ENCODE measurements around the gene ESF1. TPM values are rescaled to one million over a fixed set of nuclear protein-coding genes. Genes with fewer than 3 reads are reported as not detected.

The ESF1 gene
- total and polyA plus RNA-seq, 10 of the 15 experiments (the other 5 are each of a cell fraction or from before 2014, with no cell fraction given) = 9.2 to 36.2 (median 18.4) TPM

DNA sequence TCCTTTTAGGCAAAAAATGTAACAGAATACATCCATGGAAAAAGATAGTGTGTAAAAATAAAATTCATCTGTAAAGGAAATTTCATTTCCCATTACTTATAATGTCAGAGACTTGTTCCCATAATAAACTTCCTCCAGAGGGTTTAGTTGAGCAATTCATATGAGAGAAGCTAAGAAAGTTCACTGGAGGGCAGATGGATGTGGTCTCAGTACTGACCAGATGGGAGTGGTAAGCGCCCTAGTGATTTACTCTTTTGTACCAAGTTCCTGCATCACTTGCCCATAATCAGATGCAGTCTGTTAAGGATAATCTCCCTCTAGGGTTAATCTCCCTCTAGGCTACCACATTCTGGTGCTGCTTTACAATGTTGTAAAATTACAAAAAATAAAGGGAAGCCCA, 61.7 kb downstream of the ESF1 start:
- in situ Hi-C loops (cut with MboI) = no loop called here
- TF ChIP-seq RAD51 (IDR thresholded peaks at IDR 0.05) (no peak), TBL1XR1 (IDR thresholded peaks at IDR 0.05; ENCODE audit: low read depth, low read length) (no peak), MYC (IDR thresholded peaks at IDR 0.05; ENCODE audit: insufficient read depth, insufficient read length, insufficient replicate concordance, low read length, severe bottlenecking) (no peak), NRF1 (conservative IDR thresholded peaks at IDR 0.05; ENCODE audit: low read depth, low read length) (no peak), HDAC6 (IDR thresholded peaks at IDR 0.05; ENCODE audit: unreplicated experiment) (no peak), DPF2 (IDR thresholded peaks at IDR 0.05) (no peak), BCL11A (IDR thresholded peaks at IDR 0.05; ENCODE audit: low read depth, low read length) (no peak), RELA (IDR thresholded peaks at IDR 0.05; ENCODE audit: borderline replicate concordance, partially characterized antibody) (no peak), MEF2B (IDR thresholded peaks at IDR 0.05; ENCODE audit: partially characterized antibody, poor library complexity, severe bottlenecking) (no peak)
- TF ChIP-seq, protein P1, sequence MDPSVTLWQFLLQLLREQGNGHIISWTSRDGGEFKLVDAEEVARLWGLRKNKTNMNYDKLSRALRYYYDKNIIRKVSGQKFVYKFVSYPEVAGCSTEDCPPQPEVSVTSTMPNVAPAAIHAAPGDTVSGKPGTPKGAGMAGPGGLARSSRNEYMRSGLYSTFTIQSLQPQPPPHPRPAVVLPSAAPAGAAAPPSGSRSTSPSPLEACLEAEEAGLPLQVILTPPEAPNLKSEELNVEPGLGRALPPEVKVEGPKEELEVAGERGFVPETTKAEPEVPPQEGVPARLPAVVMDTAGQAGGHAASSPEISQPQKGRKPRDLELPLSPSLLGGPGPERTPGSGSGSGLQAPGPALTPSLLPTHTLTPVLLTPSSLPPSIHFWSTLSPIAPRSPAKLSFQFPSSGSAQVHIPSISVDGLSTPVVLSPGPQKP (IDR thresholded peaks at IDR 0.05; ENCODE audit: low read depth, low read length) = no peak
- Histone ChIP-seq H4K20me1 (ENCODE audit: control insufficient read depth, insufficient read depth) (no peaks in the 10 kb centered on the region), H3K4me2 (ENCODE audit: control insufficient read depth, insufficient read depth) (no peak overlapping the region), H2AFZ (ENCODE audit: control insufficient read depth, low read depth, low read length) (no peak overlapping the region), H3K4me3 (no peak overlapping the region), H3K27ac (ENCODE audit: control insufficient read depth, insufficient read depth) (no peak overlapping the region), H3K9ac (ENCODE audit: control insufficient read depth, insufficient read depth, low read length) (no peak overlapping the region), H3K9me3 (replicated peaks; ENCODE audit: control insufficient read depth, insufficient read depth, low read length) (no peaks in the 10 kb centered on the region), H3K36me3 (ENCODE audit: control insufficient read depth in 2 of 2, insufficient read depth in 2 of 2, low read length in 1 of 2) (peaks cover 4 to 21% of the 10 kb centered on the region in 2 experiments; a peak in 3 of 4 replicates), H3K4me1 (ENCODE audit: control insufficient read depth, insufficient read depth, low read length) (peaks cover 5% of the 10 kb centered on the region; the same call in 1 of the 2 replicates), H3K27me3 (replicated peaks in 1 of 2; ENCODE audit: control insufficient read depth in 2 of 2, insufficient read depth in 2 of 2, low read length in 1 of 2) (no peaks in the 10 kb centered on the region), H3K79me2 (ENCODE audit: control insufficient read depth, insufficient read depth, low read length) (no peaks in the 10 kb centered on the region)
- no peak for FAIRE-seq
- no peak for DNase-seq (ENCODE audit: low read depth, low spot score)
- WGBS (ENCODE audit: insufficient coverage, insufficient replicate concordance, low lambda C conversion rate, missing lambda C conversion rate) = 100% methylated on average over 1 of the region's 1 CpG
- ChIA-PET RAD21 (ENCODE audit: unreplicated experiment) (no interaction called here), SMC1A (ENCODE audit: uncharacterized antibody, unreplicated experiment) (no interaction called here), CTCF (interaction anchor here (1.7 to 1.9 kb wide), 2 partner anchors 18 to 49 kb away, joined by 3 to 5 read pairs; no protein-coding TSS in a partner anchor), POLR2A (interaction anchor here (0.6 kb wide), 1 partner anchor 25 kb away, joined by 3 read pairs; no protein-coding TSS in a partner anchor)
- ATAC-seq = no peak
- no TSS peak for BruUV-seq (replicated peaks)
- intact Hi-C loops (cut with micrococcal nuclease; ENCODE audit: unreplicated experiment) = no loop called here

All from GM12878 (cell line).